Epithelial cell of esophagus (primary cell): ENCODE measurements around the gene AGBL3.

Experiments
- DNase-seq: peaks from one replicate; pipeline ENCODE4 v3.0.0; 2010; ENCODE audit warnings: low read depth
- H3K4me3 ChIP-seq: 2 replicates; pipeline ENCODE4 v1.5.1; 2011; ENCODE audit warnings: mild to moderate bottlenecking, low read length, control low read depth
- CTCF ChIP-seq: IDR thresholded peaks from 2 replicates; pipeline ENCODE4 v1.5.1; 2011; ENCODE audit warnings: low read depth, mild to moderate bottlenecking, low read length, control low read depth, inconsistent platforms; ENCODE audit not compliant: insufficient read depth; ENCODE audit errors: missing control alignments

AGBL3 gene

GRCh38 chr7:135151132-135151531 lies 164.8 kb downstream of the AGBL3 start:
- no peak for DNase-seq
- H3K4me3 ChIP-seq: no peak overlapping the region
- no peak for TF ChIP-seq CTCF

GRCh38 chr7:135151533-135151932 lies 165.2 kb downstream of the AGBL3 start:
- no peak for DNase-seq
- H3K4me3 ChIP-seq: no peak overlapping the region
- no peak for TF ChIP-seq CTCF

GRCh38 chr7:135152442-135152841 lies 166.1 kb downstream of the AGBL3 start:
- no peak for TF ChIP-seq CTCF
- no peak for DNase-seq
- no peak overlapping the region for H3K4me3 ChIP-seq

- TF ChIP-seq CTCF: no peak
- no peak overlapping the region for H3K4me3 ChIP-seq
- no peak for DNase-seq
Measured at GRCh38 chr7:135154734-135155133, 168.4 kb downstream of the AGBL3 start.

- DNase-seq: no peak
- TF ChIP-seq CTCF: no peak
- H3K4me3 ChIP-seq: no peak overlapping the region
Measured at GRCh38 chr7:135156290-135156689, 170.0 kb downstream of the AGBL3 start.

- H3K4me3 ChIP-seq: no peak overlapping the region
- no peak for DNase-seq
- TF ChIP-seq CTCF: no peak
Measured at GRCh38 chr7:135158141-135158655, 171.9 kb downstream of the AGBL3 start.

- H3K4me3 ChIP-seq: no peak overlapping the region
- DNase-seq: no peak
- TF ChIP-seq CTCF: no peak
Measured at GRCh38 chr7:135158874-135159273, 172.6 kb downstream of the AGBL3 start.
